HG02970 (cell line): ENCODE data around the gene SLC16A10.
"Not testable (repeated sequence)": the region's sequence is repeated elsewhere in the genome, so short reads cannot be mapped to it uniquely, and the experiment has no call there.

Experiments used
- ATAC-seq: cut with Tn5 transposase; IDR thresholded peaks from one replicate; pipeline ENCODE4 v1.9.1; 2021; ENCODE audit warnings: mild to moderate bottlenecking, moderate library complexity, moderate number of reproducible peaks; ENCODE audit not compliant: unreplicated experiment, low FRiP score

The SLC16A10 gene

DNA sequence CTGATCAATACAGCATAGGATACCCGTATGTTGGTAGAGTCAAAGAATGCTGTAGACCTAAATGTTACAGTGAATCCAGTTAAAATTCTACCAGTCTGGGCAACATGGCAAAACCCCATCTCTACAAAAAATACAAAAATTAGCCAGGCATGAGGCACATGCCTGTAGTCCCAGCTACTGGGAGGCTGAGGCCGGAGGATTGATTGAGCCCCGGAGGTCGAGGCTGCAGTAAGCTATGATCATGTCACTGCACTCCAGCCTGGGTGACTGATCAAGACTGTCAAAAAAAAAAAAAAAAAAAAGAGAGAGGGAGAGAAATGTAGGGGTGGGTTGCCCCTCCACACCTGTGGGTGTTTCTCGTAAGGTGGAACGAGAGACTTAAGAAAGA lies 167.5 kb downstream of the SLC16A10 start:
- ATAC-seq = no peak

DNA sequence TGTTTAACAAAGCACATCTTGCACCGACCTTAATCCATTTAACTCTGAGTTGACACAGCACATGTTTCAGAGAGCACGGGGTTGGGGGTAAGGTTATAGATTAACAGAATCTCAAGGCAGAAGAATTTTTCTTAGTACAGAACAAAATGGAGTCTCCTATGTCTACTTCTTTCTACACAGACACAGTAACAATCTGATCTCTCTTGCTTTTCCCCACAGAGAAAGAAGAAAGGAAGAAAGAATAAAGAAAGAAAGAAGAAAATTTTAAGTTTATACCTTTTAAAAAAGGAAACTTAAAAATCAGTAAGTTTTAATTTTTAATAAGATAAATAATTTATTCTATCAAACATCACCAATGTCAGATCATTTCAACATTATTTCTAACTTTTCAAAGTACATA lies 168.5 kb downstream of the SLC16A10 start:
- ATAC-seq = not testable (repeated sequence)

- no peak for ATAC-seq
Measured at GRCh38 chr6:111256646-111257045, 169.3 kb downstream of the SLC16A10 start.

- no peak for ATAC-seq
Measured at GRCh38 chr6:111258010-111258409, 170.7 kb downstream of the SLC16A10 start.

GRCh38 chr6:111258615-111259088 lies 171.3 kb downstream of the SLC16A10 start:
- no peak for ATAC-seq

- ATAC-seq = peak; percentile 99
Measured at GRCh38 chr6:111259089-111259831, 172.0 kb downstream of the SLC16A10 start.

DNA sequence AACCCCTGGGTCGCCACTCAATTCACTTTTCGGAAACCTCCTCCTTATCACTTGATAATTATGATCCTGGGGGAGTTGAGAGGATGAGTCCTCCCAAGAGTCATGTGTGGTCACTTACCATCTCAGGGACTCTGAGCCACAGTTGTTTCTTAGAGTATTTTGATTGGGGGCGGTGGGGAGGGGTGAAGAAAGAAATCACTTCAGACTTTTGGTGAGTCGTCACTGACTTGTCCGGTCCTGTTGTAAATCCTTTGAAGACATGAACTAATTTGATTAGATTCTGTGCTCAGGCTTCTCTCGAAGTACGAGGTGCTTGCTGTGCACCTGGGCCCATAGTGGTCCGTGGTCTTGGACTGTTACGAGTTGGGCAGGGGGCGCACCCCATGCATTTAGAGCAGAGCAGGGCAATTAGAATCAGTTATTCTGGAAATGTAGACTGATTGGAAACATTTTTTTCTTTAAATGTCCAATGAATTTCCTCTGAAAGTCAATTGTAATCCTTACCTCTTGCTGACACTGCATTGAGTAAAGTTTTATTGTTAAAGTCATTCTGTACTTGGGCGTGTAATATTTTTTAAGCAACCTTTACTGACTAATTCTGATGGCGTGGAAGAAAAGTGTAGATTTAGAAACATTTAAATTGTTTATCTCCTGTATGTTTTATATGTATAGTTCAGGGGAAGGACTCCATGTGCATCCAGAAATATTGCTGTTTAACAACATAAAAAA lies 173.4 kb downstream of the SLC16A10 start:
- ATAC-seq = no peak

DNA sequence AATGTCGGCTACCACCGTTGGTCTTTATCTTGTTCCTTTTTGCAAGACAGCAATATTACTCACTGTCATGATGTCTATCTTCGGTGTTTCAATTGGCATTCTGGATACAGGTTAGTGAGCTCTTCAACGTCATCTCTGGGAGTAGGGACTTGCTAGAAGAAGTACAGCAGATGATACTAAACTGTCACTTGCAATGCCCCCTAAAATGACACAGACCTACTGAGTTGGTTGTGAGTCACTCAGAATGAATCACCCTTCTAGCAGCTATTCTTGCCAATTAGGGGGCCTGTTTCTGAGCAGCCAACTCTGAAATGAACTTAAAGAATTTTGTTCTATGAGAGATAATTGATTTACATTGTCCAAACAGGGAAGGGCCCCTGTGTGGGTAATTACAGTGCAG lies 176.5 kb downstream of the SLC16A10 start:
- ATAC-seq = no peak

DNA sequence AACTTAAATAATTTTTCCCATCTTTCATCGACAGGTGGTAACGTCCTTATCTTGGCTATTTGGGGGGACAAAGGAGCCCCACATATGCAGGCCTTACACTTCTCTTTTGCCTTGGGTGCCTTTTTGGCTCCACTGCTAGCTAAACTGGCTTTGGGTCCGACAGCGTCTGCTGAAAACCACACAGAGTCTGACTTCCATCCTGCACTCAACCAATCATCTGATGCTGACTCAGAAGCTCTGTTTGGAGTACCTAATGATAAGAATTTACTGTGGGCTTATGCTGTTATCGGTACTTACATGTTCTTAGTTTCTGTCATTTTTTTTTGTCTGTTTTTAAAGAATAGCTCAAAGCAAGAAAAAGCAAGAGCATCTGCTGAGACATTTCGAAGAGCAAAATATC lies 178.5 kb downstream of the SLC16A10 start:
- no peak for ATAC-seq

- no peak for ATAC-seq
Measured at GRCh38 chr6:111266276-111266675, 179.0 kb downstream of the SLC16A10 start.

DNA sequence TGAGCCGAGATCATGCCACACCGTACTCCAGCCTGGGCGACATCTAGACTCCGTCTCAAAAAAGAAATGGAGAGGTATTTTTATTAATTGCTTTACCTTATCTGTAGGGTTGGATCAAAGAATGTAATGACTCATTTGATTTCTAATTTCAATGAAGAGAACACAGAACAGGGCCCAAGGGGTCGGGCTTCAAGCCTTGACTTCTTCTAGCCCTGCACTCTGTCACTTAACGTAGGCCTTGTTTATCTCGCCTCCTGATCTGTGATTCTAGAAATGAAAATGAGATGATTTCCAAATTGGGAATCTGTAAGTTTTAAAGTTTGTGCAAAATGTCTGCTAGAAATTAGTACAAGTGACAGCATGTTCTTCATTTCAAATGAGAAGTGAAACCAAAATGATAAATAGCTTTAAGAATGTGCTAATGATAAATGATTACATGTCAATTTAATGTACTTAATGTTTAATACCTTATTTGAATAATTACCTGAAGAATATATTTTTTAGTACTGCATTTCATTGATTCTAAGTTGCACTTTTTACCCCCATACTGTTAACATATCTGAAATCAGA lies 180.5 kb downstream of the SLC16A10 start:
- no peak for ATAC-seq

DNA sequence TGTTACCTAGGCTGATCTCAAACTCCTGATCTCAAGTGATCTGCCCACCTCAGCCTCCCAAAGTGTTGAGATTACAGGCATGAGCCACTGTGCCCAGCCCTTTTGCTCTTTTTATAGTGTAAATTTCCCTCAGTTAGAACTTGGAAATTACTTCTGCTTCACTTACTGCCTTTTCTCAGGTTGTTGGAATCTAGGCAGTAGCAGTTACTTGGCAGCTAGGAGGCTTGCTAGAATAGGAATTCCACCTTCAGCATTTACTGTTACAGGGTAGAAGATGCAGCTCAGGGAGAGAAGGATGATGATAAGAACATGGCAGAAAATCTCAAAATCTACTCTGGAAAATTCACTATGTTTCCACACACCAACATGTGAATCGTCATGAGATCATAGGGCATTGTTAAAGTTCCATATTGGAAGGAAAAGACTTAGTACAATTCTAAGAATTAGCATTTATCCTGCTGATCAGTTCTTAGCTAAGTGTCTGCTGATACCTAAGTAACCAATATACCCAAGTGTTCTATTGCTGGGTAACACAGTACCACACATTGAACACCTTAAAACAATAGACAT lies 182.2 kb downstream of the SLC16A10 start:
- ATAC-seq = no peak

DNA sequence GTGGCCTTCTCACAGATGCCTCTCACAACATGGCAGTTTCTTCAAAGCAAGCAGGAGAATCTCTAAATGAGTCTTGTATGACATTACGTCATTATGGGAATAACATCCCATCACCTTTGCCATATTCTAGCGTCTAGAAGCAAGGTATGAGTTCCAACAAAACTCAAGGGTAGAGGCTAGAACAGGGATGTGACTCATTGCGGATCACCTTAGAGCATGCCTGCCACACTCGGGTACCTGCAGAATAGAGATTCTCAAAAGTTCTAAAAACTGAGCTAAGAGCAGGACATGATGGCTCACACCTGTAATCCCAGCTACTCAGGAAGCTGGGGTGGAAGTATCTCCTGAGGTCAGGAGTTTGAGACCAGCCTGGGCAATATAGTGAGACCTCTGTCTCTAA lies 182.8 kb downstream of the SLC16A10 start:
- ATAC-seq = no peak

GRCh38 chr6:111274593-111275217 lies 187.4 kb downstream of the SLC16A10 start:
- no peak for ATAC-seq

DNA sequence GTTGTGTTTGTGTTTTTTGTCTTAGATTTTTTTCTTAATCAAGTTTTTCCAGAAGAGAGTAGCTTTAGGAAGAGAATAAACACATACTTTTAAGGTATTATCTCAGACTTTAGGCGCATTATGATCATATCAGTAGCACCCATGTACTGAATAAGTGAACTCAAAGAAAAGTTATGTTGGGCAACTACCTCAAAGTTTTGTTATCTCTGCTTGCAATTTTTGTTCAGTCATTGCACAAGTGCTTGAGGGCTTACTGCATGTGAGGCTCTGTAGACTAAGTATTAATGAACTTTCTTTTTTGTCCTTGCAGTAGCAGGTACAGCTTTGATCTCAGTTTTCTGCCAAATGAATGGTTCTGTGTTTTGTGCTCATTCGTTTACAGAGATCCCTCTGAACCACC lies 189.0 kb downstream of the SLC16A10 start:
- ATAC-seq = no peak

GRCh38 chr6:111276736-111277135 lies 189.4 kb downstream of the SLC16A10 start:
- ATAC-seq = no peak

GRCh38 chr6:111277819-111278218 lies 190.5 kb downstream of the SLC16A10 start:
- no peak for ATAC-seq

DNA sequence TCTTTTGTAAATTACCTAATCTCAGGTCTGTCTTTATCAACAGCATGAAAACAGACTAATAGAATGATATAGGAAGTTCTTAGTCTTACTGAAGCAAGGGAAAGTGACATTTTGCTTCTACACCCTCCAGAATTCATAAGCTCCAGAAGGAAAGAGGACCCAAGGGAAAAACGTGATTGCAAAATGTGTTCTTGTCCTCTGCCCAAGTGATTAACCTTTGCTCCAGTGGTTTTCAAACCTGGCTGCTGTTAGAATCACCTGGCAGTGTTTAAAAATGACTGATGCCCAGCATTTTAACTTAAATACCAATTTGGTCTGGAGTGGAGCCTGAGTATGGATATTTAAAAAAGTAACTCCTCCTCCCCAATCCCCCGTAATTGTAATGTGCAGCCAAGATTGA lies 191.4 kb downstream of the SLC16A10 start:
- ATAC-seq = no peak

DNA sequence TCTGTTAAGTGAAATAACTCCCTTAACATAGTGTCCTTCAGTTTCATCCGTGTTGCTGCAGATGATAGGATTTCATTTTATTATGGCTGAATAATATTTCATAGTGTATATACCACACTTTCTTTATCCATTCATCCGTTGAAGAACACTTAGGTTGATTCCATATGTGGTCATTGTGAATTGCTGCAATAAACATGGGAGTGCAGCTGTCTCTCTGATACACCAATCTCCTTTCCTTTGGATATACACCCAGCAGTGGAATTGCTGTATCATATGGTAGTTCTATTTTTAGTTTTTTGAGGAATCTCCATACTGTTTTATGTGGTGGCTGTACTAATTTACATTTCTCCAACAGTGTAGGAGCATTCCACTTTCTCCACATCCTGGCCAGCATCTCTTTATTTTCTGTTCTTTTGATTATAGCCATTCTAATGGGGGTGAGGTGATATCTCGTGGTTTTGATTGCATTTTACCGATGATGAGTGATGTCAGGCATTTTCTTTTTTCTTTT lies 193.2 kb downstream of the SLC16A10 start:
- no peak for ATAC-seq
